Keratinocyte (primary cell): ENCODE results near the gene FNDC7.

ENCODE experiments used
- CTCF ChIP-seq, 3 experiments: IDR thresholded peaks in 1 of 3; conservative IDR thresholded peaks in 1 of 3; optimal IDR thresholded peaks in 1 of 3; 2 replicates in 2 of 3; 3 replicates in 1 of 3; pipeline versions ENCODE3 to v1.5.1; 2011; ENCODE audit warnings: low read length in 3 of 3, mild to moderate bottlenecking in 3 of 3, moderate library complexity in 2 of 3, control low read depth in 1 of 3, inconsistent platforms in 1 of 3; ENCODE audit not compliant: insufficient read depth in 2 of 3; ENCODE audit errors: extremely low read depth in 1 of 3
- EZH2 ChIP-seq: IDR thresholded peaks from one replicate; pipeline ENCODE4 v1.6.1; 2012; ENCODE audit warnings: inconsistent platforms, mild to moderate bottlenecking, low read length, moderate library complexity

DNA sequence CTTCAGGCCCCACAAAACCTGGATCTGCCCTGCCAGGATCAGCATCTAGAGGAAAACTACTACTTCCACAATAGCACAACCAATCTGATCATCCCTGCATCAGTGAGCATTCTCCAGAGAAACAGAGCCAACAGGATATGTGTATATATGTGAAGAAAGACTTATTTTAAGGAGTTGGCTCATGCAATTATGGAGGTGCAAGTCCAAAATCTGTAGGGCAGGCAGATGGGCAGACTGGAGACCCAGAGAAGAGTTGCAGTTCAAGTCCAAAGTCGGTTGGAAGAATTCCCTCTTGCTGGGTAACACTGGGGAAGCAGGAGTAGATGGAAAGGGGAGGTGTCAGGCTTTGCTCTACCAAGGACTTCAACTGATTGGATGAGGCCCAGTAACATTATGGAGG lies 46.9 kb upstream of the FNDC7 start:
- TF ChIP-seq CTCF (optimal IDR thresholded peaks at IDR 0.05 in 1 of 3, IDR thresholded peaks at IDR 0.05 in 1 of 3, conservative IDR thresholded peaks at IDR 0.05 in 1 of 3; ENCODE audit: extremely low read depth in 1 of 3, insufficient read depth in 2 of 3, low read length in 3 of 3), result no peak
- TF ChIP-seq EZH2, result no peak
